Common myeloid progenitor, CD34-positive (primary cell): Measurements from ENCODE around the gene PAXX.
"Not testable (repeated sequence)": the region's sequence is repeated elsewhere in the genome, so short reads cannot be mapped to it uniquely, and the experiment has no call there.

Experiments used
- CTCF ChIA-PET: fragments of 350-600 bp; sonication (Branson Sonifier 250); formaldehyde crosslinking; loops from one replicate; lab custom pipeline; 2021; ENCODE audit warnings: antibody characterized with exemption; lab: Charles Lee
- POLR2A ChIA-PET: fragments of 350-600 bp; sonication (Branson Sonifier 250); formaldehyde crosslinking; loops from one replicate; lab custom pipeline; 2021; ENCODE audit warnings: antibody characterized with exemption; lab: Charles Lee
- DNase-seq, 3 donors: peaks; one replicate each; pipeline versions ENCODE4 v3.0.0 to v3.0.0-alpha.2; 2013
- H3K27ac ChIP-seq, 2 experiments: 1 replicate in 1 of 2; 2 replicates in 1 of 2; pipeline ENCODE4 v1.7.0; 2013; ENCODE audit warnings: inconsistent platforms in 2 of 2, low read length in 2 of 2, mild to moderate bottlenecking in 2 of 2, low read depth in 1 of 2, moderate library complexity in 1 of 2; ENCODE audit not compliant: severe bottlenecking in 2 of 2, insufficient read depth in 1 of 2, poor library complexity in 1 of 2
- H3K27me3 ChIP-seq, 5 experiments: replicated peaks in 2 of 5; 1 replicate in 3 of 5; 2 replicates in 2 of 5; pipeline versions ENCODE4 v1.6.1 to v1.7.0; 2013; ENCODE audit warnings: low read length in 4 of 5, mild to moderate bottlenecking in 2 of 5, moderate library complexity in 2 of 5, inconsistent platforms in 1 of 5; ENCODE audit not compliant: insufficient read depth in 5 of 5, control insufficient read depth in 4 of 5
- H3K36me3 ChIP-seq, 4 experiments: 1 replicate in 2 of 4; 2 replicates in 2 of 4; pipeline versions ENCODE4 v1.6.1 to v1.7.0; 2013; ENCODE audit warnings: low read length in 3 of 4, control low read depth in 1 of 4, mild to moderate bottlenecking in 1 of 4; ENCODE audit not compliant: control insufficient read depth in 4 of 4, insufficient read depth in 4 of 4
- H3K4me1 ChIP-seq, 4 experiments: 1 replicate in 3 of 4; 2 replicates in 1 of 4; pipeline versions ENCODE4 v1.6.1 to v1.7.1; 2013; ENCODE audit warnings: low read length in 3 of 4, mild to moderate bottlenecking in 3 of 4, control low read depth in 1 of 4, inconsistent platforms in 1 of 4, moderate library complexity in 1 of 4; ENCODE audit not compliant: control insufficient read depth in 4 of 4, insufficient read depth in 4 of 4; ENCODE audit errors: control extremely low read depth in 1 of 4
- H3K4me3 ChIP-seq, 7 experiments: 1 replicate in 4 of 7; 2 replicates in 3 of 7; pipeline versions ENCODE4 v1.5.1 to v1.7.0; 2013; ENCODE audit warnings: mild to moderate bottlenecking in 7 of 7, low read length in 6 of 7, moderate library complexity in 6 of 7, inconsistent platforms in 2 of 7, low read depth in 2 of 7, control low read depth in 1 of 7; ENCODE audit not compliant: insufficient read depth in 4 of 7, control insufficient read depth in 1 of 7; ENCODE audit errors: extremely low read depth in 1 of 7
- H3K9me3 ChIP-seq, 5 experiments: 1 replicate in 4 of 5; 2 replicates in 1 of 5; pipeline versions ENCODE4 v1.6.1 to v1.7.1; 2013; ENCODE audit warnings: low read length in 4 of 5, mild to moderate bottlenecking in 2 of 5, inconsistent platforms in 1 of 5, low read depth in 1 of 5, moderate library complexity in 1 of 5; ENCODE audit not compliant: control insufficient read depth in 4 of 5, insufficient read depth in 2 of 5; ENCODE audit errors: control extremely low read depth in 1 of 5
- WGBS: methylation state at CpG from one replicate; pipeline ENCODE4 v1.1.5; 2013; ENCODE audit not compliant: insufficient coverage; 5-methylcytosine and 5-hydroxymethylcytosine counted together

The PAXX gene

GRCh38 chr9:137001857-137002645 is 9.8 kb downstream of the PAXX start:
- DNase-seq = no peak
- CTCF ChIA-PET = interaction anchor here (0.9 to 2.5 kb wide), 6 partner anchors 8 to 54 kb away, joined by 3 to 11 read pairs (median 4); no protein-coding TSS in a partner anchor
- WGBS = 93% methylated on average over 12 of the region's 20 CpGs
- no peaks in the 10 kb centered on the region for H3K36me3 ChIP-seq
- H3K27ac ChIP-seq = no peak overlapping the region
- H3K4me3 ChIP-seq = no peak overlapping the region
- POLR2A ChIA-PET = no interaction called here
- H3K9me3 ChIP-seq = no peaks in the 10 kb centered on the region
- peaks cover 0 to 8% (median 0%) of the 10 kb centered on the region in 5 experiments for H3K27me3 ChIP-seq
- H3K4me1 ChIP-seq = peaks cover 0 to 44% (median 39%) of the 10 kb centered on the region in 4 experiments

GRCh38 chr9:137002646-137003041 is 10.4 kb downstream of the PAXX start:
- H3K4me3 ChIP-seq = no peak overlapping the region
- peaks cover 0 to 2% (median 0%) of the 10 kb centered on the region in 5 experiments for H3K27me3 ChIP-seq
- no peak overlapping the region for H3K27ac ChIP-seq
- CTCF ChIA-PET = interaction anchor here (0.9 to 1.8 kb wide), 7 partner anchors 9 to 52 kb away, joined by 3 to 7 read pairs (median 4); no protein-coding TSS in a partner anchor
- H3K9me3 ChIP-seq = no peaks in the 10 kb centered on the region
- WGBS = 94% methylated on average over 10 of the region's 10 CpGs
- no peak for DNase-seq
- POLR2A ChIA-PET = no interaction called here
- peaks cover 0 to 38% (median 33%) of the 10 kb centered on the region in 4 experiments for H3K4me1 ChIP-seq
- peaks cover 0 to 4% (median 2%) of the 10 kb centered on the region in 4 experiments for H3K36me3 ChIP-seq

GRCh38 chr9:137004285-137004684 is 12.1 kb downstream of the PAXX start:
- Histone ChIP-seq H3K36me3 (peaks cover 0 to 14% (median 6%) of the 10 kb centered on the region in 4 experiments), H3K4me1 (peaks cover 0 to 30% (median 27%) of the 10 kb centered on the region in 4 experiments)
- POLR2A ChIA-PET, H3K27me3 ChIP-seq, H3K9me3 ChIP-seq, H3K4me3 ChIP-seq, DNase-seq, H3K27ac ChIP-seq: not testable (repeated sequence)
- CTCF ChIA-PET = interaction anchor here (1.6 to 1.9 kb wide), 3 partner anchors 25 to 56 kb away, joined by 4 to 6 read pairs (median 5); no protein-coding TSS in a partner anchor
- WGBS = 76% methylated on average over 7 of the region's 17 CpGs

DNA sequence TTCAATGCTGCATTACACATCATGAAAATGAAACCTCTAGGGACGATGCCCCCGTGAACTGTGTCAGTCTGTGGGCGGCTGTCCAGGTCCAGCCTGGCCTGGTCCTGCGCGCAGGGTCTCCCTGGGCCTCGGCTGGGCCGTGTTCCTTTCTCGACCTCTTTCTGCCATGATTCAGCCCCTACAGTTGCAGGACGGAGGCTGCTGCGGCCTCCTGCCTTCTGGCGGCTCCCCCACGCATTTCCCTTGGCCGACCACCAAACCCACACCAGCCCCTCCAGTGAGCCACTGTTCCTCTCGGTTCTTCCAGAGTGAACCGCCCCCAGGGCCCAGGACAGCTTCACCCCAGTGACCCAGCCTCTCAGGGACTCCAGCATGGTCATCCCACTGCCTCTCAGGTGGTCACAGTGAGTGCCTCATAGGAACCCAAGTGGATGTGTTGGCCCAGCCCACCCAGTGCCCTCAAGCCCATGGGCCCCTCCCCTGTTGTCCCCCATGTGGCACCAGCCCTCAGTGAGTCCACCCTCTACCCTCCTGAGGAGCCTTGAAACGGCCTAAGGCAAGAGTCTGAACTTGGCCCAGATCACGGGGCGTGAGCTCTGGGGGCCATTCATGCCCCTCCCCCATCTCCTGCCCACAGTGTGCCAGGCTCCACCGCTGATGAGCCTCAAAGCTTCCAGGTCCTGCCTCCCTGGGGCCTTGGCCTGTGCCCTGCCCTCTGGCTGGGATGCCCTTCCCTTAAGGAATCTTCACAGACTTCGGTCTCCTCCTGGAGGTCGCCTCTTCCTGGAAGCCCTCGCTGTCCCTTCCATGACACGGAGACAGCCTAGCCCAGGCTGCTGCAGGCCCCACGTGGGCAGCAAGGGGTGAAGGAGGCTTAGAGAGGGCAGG is 14.1 kb downstream of the PAXX start:
- POLR2A ChIA-PET = interaction anchor here (0.7 to 1.3 kb wide), 2 partner anchors 10 to 15 kb away, joined by 3 read pairs; partner anchors contain the start of gene CLIC3
- Histone ChIP-seq H3K27ac (no peak overlapping the region), H3K4me3 (peak overlapping the region in 2 of 7 experiments; percentile 14 to 34), H3K36me3 (peaks cover 0 to 29% (median 11%) of the 10 kb centered on the region in 4 experiments), H3K27me3 (no peaks in the 10 kb centered on the region), H3K4me1 (peaks cover 0 to 17% (median 15%) of the 10 kb centered on the region in 4 experiments), H3K9me3 (no peaks in the 10 kb centered on the region)
- 57% methylated on average over 18 of the region's 24 CpGs for WGBS
- peak; percentile 44 to 72 (median 72) for DNase-seq
- CTCF ChIA-PET = interaction anchor here (1.0 to 1.7 kb wide), 3 partner anchors 8 to 29 kb away, joined by 3 to 7 read pairs (median 4); no protein-coding TSS in a partner anchor

- no peak overlapping the region for H3K27ac ChIP-seq
- no peaks in the 10 kb centered on the region for H3K27me3 ChIP-seq
- peak overlapping the region in 1 of 7 experiments; percentile 11 for H3K4me3 ChIP-seq
- H3K9me3 ChIP-seq = no peaks in the 10 kb centered on the region
- 96% methylated on average over 24 of the region's 30 CpGs for WGBS
- DNase-seq = no peak
- POLR2A ChIA-PET = interaction anchor here (0.7 to 1.3 kb wide), 2 partner anchors 11 to 14 kb away, joined by 3 read pairs; partner anchors contain the start of gene CLIC3
- CTCF ChIA-PET = interaction anchor here (1.3 to 1.7 kb wide), 2 partner anchors 23 to 28 kb away, joined by 4 to 7 read pairs; no protein-coding TSS in a partner anchor
- H3K4me1 ChIP-seq = peaks cover 0 to 17% (median 15%) of the 10 kb centered on the region in 4 experiments
- H3K36me3 ChIP-seq = peaks cover 0 to 37% (median 14%) of the 10 kb centered on the region in 4 experiments
These were observed 15.0 kb downstream of the PAXX start for GRCh38 chr9:137007108-137007815.

DNA sequence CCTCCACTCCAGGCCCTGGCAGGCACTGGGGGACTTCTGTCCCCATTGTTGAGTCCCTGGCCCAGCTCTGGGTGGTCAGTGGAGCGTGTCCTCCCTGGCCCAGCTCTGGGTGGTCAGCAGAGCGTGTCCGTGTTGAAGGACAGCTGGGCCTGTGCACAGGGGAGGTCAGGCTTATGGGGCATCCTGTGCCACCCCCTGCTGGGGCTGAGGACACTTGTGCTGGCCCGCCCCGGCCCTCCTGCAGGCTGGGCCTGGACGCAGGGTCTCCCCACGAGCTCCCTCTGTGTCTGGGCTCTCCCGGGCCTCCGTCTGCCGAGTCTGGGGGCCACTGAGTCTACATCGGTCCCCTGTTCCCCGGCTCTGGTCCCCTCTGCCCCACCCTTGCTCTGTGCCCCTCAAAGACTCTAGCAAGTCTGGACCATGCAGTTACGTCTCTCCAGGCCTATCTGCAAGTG is 15.6 kb downstream of the PAXX start:
- H3K36me3 ChIP-seq = peaks cover 0 to 42% (median 17%) of the 10 kb centered on the region in 4 experiments
- no peak overlapping the region for H3K4me3 ChIP-seq
- CTCF ChIA-PET = interaction anchor here (1.3 kb wide), 1 partner anchor 22 kb away, joined by 4 read pairs; no protein-coding TSS in a partner anchor
- H3K27ac ChIP-seq = no peak overlapping the region
- H3K27me3 ChIP-seq = no peaks in the 10 kb centered on the region
- POLR2A ChIA-PET = interaction anchor here (1.5 kb wide), 1 partner anchor 11 kb away, joined by 3 read pairs; no protein-coding TSS in a partner anchor
- peaks cover 0 to 17% (median 15%) of the 10 kb centered on the region in 4 experiments for H3K4me1 ChIP-seq
- 96% methylated on average over 13 of the region's 13 CpGs for WGBS
- no peaks in the 10 kb centered on the region for H3K9me3 ChIP-seq
- DNase-seq = no peak
